Caki2 (cell line): ENCODE results near the gene APOD. TPM values are rescaled to one million over a fixed set of nuclear protein-coding genes. Genes with fewer than 3 reads are reported as not detected.
"Not testable (repeated sequence)": the region's sequence is repeated elsewhere in the genome, so short reads cannot be mapped to it uniquely, and the experiment has no call there.

Experiments
- DNase-seq: peaks from one replicate; pipeline ENCODE4 v3.0.0-alpha.2; 2015; ENCODE audit warnings: low read depth
- in situ Hi-C: cut with HindIII; loops from 2 replicates; pipeline ENCODE4 v1.10.0; 2016; ENCODE audit warnings: low sequenced_read_pairs, low pct_unique_long_range_greater_than_20kb, mixed read lengths
- total RNA-seq: library from RNA; depleted of rRNA; stranded (reverse); fragments of >200 nt; shearing (Covaris generic); gene quantifications from 2 replicates; pipeline ENCODE4 v1.2.3, GENCODE V29; 2014; ENCODE audit warnings: low replicate concordance

The APOD gene
- total RNA-seq, 1 experiment from 2014 or later = not detected

GRCh38 chr3:195595785-195596531, 12.2 kb upstream of the APOD start:
- in situ Hi-C loops = no loop called here
- no peak for DNase-seq

GRCh38 chr3:195591852-195592251, 8.1 kb upstream of the APOD start:
- DNase-seq = no peak
- in situ Hi-C loops = no loop called here

- in situ Hi-C loops = no loop called here
- no peak for DNase-seq
These were observed 7.5 kb upstream of the APOD start for GRCh38 chr3:195591220-195591619.

GRCh38 chr3:195590381-195590780, 6.6 kb upstream of the APOD start:
- in situ Hi-C loops, DNase-seq: not testable (repeated sequence)

DNA sequence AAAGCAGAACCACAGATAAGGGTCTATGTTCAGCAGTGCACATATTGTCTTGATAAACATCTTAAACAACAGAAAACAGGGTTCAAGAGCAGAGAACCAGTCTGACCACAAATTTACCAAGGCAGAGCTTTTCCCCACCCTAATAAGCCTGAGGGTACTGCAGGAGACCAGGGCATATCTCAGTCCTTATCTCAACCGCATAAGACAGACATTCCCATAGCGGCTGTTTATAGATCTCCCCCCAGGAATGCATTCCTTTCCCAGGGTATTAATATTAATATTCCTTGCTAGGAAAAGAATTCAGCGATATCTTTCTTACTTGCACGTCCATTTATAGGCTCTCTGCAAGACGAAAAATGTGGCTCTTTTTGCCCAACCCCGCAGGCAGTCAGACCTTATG, 6.1 kb upstream of the APOD start:
- in situ Hi-C loops, DNase-seq: not testable (repeated sequence)

DNA sequence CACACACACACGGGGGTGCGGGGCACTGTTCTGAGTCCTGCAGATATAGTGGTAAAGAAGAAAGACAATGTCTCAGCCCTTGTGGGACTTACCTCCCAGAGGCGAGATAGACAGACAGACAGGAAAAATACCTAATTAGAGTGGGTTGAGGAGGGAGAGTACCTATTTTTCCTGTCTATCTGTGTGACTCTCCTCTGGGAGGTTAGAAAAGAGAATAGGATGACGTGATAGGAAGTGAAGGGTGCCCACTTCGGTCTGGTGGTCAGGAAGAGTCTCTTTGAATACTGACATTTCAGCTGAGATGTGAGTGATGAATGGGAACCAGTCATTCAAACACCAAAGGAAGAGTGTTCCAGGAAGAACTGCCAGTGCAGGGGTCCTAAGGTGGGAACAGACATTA, 4.1 kb upstream of the APOD start:
- in situ Hi-C loops = no loop called here

DNA sequence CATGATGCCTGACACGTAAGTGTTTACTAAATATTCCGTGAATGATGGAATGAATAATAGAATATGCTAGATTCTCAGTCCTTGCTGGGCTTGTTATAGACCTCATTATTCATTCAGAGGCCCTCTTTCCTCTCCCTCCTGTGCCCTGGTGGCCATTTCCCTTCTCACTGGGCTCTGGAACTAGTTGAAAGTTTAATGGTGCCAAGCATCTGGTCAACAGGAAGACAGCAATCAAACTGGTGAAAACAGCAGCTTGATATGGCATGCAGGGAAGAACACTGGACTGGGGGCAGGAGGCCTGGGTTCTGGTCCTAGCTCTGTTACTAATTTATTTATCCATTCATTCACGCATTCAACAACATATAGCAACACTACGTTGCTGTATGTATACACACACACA, 3.7 kb upstream of the APOD start:
- in situ Hi-C loops = no loop called here
- DNase-seq = no peak

More for the DNA sequence above, 4.1 kb upstream of the APOD start:
- no peak for DNase-seq

DNA sequence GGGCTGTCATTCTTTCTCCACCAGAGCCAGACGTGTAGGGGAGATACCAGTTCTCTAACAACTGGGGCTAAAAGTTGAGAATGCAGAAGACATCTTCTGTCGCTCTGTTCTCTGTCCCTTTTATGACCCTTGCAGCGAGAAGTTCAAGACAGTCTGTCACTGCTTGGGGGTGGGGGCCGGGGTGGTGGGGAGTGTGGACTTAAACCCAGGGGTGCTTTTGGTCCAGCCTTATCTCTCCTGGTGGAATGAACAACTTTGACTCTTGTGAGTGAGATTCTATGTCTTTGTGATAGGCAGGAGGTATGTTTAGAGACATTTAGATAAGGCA, 767 bp upstream of the APOD start:
- in situ Hi-C loops = no loop called here
- DNase-seq = no peak

- no peak for DNase-seq
- in situ Hi-C loops = no loop called here
These were observed 793 bp downstream of the APOD start for GRCh38 chr3:195582947-195583346.

DNA sequence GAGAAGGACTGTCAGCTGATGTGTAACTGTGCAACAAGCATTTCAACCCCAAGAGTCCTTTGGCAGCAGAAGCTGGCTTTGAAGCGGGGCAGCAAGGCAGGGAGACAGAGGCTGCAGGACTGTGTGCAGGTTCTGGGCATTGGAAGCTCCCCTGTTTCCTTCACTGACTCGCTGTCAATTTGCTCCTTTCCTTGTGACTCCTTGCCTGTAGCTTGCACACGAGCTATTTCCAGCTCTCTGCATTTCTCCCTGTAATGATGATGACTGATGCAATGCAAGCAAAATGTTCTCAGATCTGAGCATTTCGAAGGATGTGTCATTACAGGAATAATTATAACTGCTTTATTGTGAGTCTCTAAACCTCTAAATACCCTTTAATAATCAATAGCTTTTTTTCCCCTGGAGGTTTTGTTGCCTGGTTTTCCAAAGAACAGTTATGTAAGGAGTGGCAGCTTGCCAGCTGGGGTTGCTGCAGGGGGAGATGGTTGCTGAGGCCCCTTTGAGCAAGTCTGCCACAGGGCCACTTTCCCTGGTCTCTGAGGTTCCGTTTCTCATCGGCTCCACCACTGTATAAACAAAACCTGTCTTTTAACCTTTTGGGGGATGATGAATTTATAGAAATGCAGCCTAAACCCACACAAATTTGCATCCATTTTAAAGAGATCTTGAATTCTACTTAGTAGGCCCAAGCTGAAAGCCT, 2.8 kb downstream of the APOD start:
- in situ Hi-C loops = no loop called here
- DNase-seq = no peak

DNA sequence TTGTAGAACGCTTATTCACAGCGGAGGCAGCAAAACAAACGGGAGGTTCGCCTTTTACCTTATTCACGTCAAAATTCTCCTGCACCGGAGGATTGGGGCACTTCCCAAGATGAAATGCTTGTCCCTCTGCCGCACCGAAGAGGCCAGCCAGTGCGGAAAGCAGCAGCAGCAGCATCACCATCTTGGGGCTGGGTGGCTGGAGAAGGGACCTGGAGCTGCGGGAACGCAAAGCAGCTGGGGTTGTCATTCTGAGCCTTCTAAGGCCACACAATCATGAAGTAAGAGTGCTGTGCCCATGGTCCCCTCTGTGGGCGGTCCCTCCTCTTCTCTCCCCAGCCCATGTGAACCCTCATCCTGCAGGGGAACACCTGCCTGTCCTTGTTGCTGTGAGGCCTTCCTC, 4.5 kb downstream of the APOD start:
- DNase-seq = no peak
- in situ Hi-C loops = no loop called here

GRCh38 chr3:195578565-195578964, 5.2 kb downstream of the APOD start:
- no peak for DNase-seq
- in situ Hi-C loops = no loop called here

DNA sequence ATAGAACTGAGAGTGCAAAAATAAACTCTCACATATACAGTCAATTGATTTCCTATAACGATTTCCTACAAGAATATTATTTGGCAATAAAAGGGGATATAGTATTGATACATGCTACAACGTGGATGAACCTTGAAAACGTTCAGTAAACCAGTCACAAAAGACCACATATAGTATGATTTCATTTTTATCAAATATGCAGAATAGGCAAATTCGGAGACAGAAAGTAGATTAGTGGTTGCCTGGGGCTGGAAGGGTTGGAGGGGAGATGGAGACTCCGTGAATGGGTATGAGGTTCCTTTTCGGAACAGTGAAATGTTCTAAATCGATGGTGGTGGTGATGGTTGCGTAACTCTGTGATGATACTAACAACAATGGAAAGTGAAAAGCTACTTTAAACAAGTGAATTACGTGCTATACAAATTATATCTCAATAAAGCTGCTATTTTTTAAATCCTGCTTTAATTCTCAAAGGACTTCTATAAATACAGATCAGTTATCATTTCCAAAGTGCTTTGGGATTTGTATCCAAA, 6.0 kb downstream of the APOD start:
- no peak for DNase-seq
- in situ Hi-C loops = no loop called here

GRCh38 chr3:195574497-195575304, 9.0 kb downstream of the APOD start:
- no peak for DNase-seq
- in situ Hi-C loops = no loop called here

DNA sequence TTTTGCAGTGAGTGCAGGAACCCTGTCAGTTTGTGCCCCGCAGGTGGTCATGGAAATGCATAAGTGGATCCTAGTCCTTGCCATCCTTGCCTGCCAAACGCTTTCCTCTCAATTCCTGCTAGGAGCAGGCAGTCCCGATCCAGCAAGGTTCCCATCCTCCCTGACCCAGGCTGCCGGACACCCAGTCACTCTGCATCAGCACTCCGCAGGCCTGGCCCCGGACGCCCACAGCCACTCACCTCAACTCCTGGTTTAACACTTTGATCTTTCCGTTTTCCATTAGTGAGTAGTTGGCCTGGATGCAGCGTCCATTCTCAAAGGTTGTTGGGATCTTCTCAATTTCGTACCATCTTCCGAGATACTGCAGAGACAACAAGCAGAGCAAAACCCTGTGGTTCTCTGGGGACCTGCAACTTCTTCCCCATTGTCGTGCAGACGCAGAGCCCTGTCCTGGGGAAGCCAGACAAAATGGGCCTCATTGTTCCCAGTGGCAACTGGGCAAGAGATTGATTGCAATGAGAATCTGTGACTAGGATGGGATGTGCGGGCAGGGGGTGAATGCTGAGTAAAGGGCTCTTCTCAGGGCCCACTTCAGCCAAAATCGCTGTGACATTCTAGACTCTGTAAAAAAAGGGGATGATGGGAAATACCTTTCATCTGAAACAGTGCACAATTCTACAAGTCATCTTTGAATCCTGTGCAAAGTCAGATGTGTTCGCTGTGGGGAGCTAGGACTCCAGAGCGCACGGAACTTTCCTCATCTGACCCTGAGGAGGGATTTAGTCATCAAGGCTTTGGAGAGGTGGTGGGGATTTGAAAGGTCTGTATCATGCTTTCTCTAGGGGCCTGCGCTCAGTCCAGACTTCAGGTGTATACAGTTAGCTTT, 9.9 kb downstream of the APOD start:
- in situ Hi-C loops = no loop called here
- DNase-seq = no peak

GRCh38 chr3:195571361-195571760, 12.4 kb downstream of the APOD start:
- in situ Hi-C loops = no loop called here
- DNase-seq = no peak

DNA sequence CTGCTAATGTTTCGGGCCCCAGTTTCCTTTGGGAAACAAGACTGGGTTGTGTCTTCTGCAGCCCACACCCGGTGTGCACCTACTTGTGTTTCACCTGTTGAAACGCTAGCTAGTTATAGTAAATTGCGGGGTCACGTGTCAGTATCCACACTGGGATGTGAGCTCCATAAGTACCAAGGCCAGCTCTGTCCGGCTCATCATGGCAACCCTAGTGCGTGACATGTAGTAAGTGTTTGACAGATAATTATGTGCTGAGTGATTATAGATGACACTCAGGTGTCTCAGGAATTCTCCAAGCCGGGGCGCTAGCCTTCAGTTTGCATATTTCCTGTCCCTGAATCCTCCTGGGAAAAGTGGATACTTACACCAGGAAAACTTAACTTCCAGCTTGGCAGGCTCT, 12.8 kb downstream of the APOD start:
- DNase-seq = no peak
- in situ Hi-C loops = no loop called here

- in situ Hi-C loops = no loop called here
- DNase-seq = no peak
These were observed 13.4 kb downstream of the APOD start for GRCh38 chr3:195570344-195570743.
